Measurements from ENCODE around the gene ESYT3. TPM values are rescaled to one million over a fixed set of nuclear protein-coding genes. Genes with fewer than 3 reads are reported as not detected.
A peak's percentile ranks its signal among the peaks of the same experiment; 100 is the strongest.

ESYT3 gene
- total RNA-seq, 1 experiment from 2014 or later = 7.6 TPM

DNA sequence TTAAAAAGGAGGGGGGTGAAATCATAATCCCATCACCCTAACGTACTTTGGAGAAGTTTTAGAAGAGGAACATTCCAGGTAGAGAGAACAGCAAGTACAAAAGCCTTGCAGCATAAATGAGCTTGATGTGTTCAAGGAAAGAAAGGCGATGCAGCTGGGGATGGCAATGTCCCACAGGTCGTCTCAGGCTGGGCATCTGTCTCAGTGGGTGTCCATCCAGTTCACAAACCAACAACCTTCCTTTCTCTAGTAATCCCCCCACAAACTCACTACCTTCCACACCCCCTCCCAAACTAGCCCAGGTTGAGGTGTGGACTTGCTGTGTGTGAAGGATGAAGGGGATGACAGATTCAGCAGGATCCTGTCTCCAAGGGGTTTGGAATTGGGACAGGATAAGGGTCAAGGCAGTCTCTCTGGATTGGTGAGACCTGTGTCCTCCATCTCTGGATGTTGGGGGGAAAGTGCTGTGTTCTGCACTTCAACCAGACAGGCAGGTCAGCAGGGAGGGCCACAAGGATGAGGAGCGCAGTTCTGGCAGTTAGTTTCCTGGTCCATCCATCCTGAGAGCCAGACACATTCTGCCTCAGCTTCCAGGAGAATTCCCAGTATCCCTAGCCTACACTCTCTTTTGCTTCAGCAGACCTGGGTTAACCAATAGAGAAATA lies 1.7 kb upstream of the ESYT3 start:
- no peaks in the 10 kb centered on the region; the same call in 1 of the 2 replicates for H3K36me3 ChIP-seq (ENCODE audit: control insufficient read depth, insufficient read depth, low read length)
- no peak for DNase-seq
- H3K4me3 Mint-ChIP-seq (ENCODE audit: unreplicated experiment) = no peak overlapping the region
- H3K9me3 Mint-ChIP-seq (ENCODE audit: unreplicated experiment) = no peaks in the 10 kb centered on the region
- no peaks in the 10 kb centered on the region for H3K27me3 Mint-ChIP-seq (ENCODE audit: insufficient read depth, unreplicated experiment)
- ChIA-PET POLR2A (no interaction called here), CTCF (no interaction called here)
- intact Hi-C loops (cut with micrococcal nuclease; ENCODE audit: unreplicated experiment) = no loop called here
- TF ChIP-seq, protein P1, sequence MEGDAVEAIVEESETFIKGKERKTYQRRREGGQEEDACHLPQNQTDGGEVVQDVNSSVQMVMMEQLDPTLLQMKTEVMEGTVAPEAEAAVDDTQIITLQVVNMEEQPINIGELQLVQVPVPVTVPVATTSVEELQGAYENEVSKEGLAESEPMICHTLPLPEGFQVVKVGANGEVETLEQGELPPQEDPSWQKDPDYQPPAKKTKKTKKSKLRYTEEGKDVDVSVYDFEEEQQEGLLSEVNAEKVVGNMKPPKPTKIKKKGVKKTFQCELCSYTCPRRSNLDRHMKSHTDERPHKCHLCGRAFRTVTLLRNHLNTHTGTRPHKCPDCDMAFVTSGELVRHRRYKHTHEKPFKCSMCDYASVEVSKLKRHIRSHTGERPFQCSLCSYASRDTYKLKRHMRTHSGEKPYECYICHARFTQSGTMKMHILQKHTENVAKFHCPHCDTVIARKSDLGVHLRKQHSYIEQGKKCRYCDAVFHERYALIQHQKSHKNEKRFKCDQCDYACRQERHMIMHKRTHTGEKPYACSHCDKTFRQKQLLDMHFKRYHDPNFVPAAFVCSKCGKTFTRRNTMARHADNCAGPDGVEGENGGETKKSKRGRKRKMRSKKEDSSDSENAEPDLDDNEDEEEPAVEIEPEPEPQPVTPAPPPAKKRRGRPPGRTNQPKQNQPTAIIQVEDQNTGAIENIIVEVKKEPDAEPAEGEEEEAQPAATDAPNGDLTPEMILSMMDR (IDR thresholded peaks at IDR 0.05; ENCODE audit: insufficient read depth in 1 of 2, low read depth in 1 of 2, low read length in 1 of 2, severe bottlenecking in 1 of 2, unreplicated experiment in 1 of 2) = no peak
- no TSS peak for BruUV-seq (replicated peaks)
- peaks cover 12% of the 10 kb centered on the region for H3K4me1 ChIP-seq
- H3K27ac Mint-ChIP-seq (ENCODE audit: unreplicated experiment) = no peak overlapping the region
- H3K36me3 Mint-ChIP-seq (ENCODE audit: insufficient read depth, unreplicated experiment) = no peaks in the 10 kb centered on the region
- H3K4me1 Mint-ChIP-seq (ENCODE audit: low read depth, unreplicated experiment) = peaks cover 7% of the 10 kb centered on the region
- no peaks in the 10 kb centered on the region for H3K9me3 ChIP-seq
- H3K4me3 ChIP-seq (ENCODE audit: low read depth, low read length) = no peak overlapping the region
- H3K27me3 ChIP-seq (replicated peaks; ENCODE audit: control insufficient read depth, insufficient read depth, low read length) = no peaks in the 10 kb centered on the region

GRCh38 chr3:138433892-138434275 lies 532 bp upstream of the ESYT3 start:
- no peaks in the 10 kb centered on the region for H3K27me3 Mint-ChIP-seq (ENCODE audit: insufficient read depth, unreplicated experiment)
- peak overlapping the region; percentile 80 for H3K4me3 Mint-ChIP-seq (ENCODE audit: unreplicated experiment)
- Histone ChIP-seq H3K4me1 (peaks cover 12% of the 10 kb centered on the region), H3K27me3 (replicated peaks; ENCODE audit: control insufficient read depth, insufficient read depth, low read length) (no peaks in the 10 kb centered on the region), H3K4me3 (ENCODE audit: low read depth, low read length) (peak overlapping the region; percentile 78), H3K36me3 (ENCODE audit: control insufficient read depth, insufficient read depth, low read length) (no peaks in the 10 kb centered on the region; the same call in 1 of the 2 replicates), H3K9me3 (no peaks in the 10 kb centered on the region)
- CTCF ChIA-PET = interaction anchor here (0.7 to 1.8 kb wide), 7 partner anchors 10 to 482 kb away, joined by 3 to 14 read pairs (median 5); partner anchors contain the start of gene NME9
- POLR2A ChIA-PET = interaction anchor here (0.6 to 0.9 kb wide), 2 partner anchors 161 to 220 kb away, joined by 3 to 4 read pairs; partner anchors contain the start of gene CEP70
- DNase-seq = no peak
- no peaks in the 10 kb centered on the region for H3K36me3 Mint-ChIP-seq (ENCODE audit: insufficient read depth, unreplicated experiment)
- peak overlapping the region; percentile 42 for H3K27ac Mint-ChIP-seq (ENCODE audit: unreplicated experiment)
- no TSS peak for BruUV-seq (replicated peaks)
- TF ChIP-seq, protein P1 (IDR thresholded peaks at IDR 0.05; ENCODE audit: insufficient read depth in 1 of 2, low read depth in 1 of 2, low read length in 1 of 2, severe bottlenecking in 1 of 2, unreplicated experiment in 1 of 2) = no peak
- peaks cover 7% of the 10 kb centered on the region for H3K4me1 Mint-ChIP-seq (ENCODE audit: low read depth, unreplicated experiment)
- H3K9me3 Mint-ChIP-seq (ENCODE audit: unreplicated experiment) = no peaks in the 10 kb centered on the region
- intact Hi-C loops (cut with micrococcal nuclease; ENCODE audit: unreplicated experiment) = loop anchor here (2.0 kb wide), 2 partner anchors 17 to 35 kb away; no protein-coding TSS in a partner anchor

- CTCF ChIA-PET = interaction anchor here (0.6 to 1.8 kb wide), 10 partner anchors 8 to 488 kb away, joined by 3 to 14 read pairs (median 4); partner anchors contain the start of genes CEP70, MRAS and NME9
- intact Hi-C loops (cut with micrococcal nuclease; ENCODE audit: unreplicated experiment) = loop anchor here (2.0 kb wide), 2 partner anchors 18 to 36 kb away; no protein-coding TSS in a partner anchor
- H3K4me3 ChIP-seq (ENCODE audit: low read depth, low read length) = peak overlapping the region; percentile 78
- no TSS peak for BruUV-seq (replicated peaks)
- H3K27ac Mint-ChIP-seq (ENCODE audit: unreplicated experiment) = no peak overlapping the region
- H3K36me3 Mint-ChIP-seq (ENCODE audit: insufficient read depth, unreplicated experiment) = no peaks in the 10 kb centered on the region
- TF ChIP-seq, protein P1 (IDR thresholded peaks at IDR 0.05; ENCODE audit: insufficient read depth in 1 of 2, low read depth in 1 of 2, low read length in 1 of 2, severe bottlenecking in 1 of 2, unreplicated experiment in 1 of 2) = no peak
- H3K4me1 Mint-ChIP-seq (ENCODE audit: low read depth, unreplicated experiment) = peaks cover 7% of the 10 kb centered on the region
- H3K9me3 Mint-ChIP-seq (ENCODE audit: unreplicated experiment) = no peaks in the 10 kb centered on the region
- no peaks in the 10 kb centered on the region for H3K27me3 ChIP-seq (replicated peaks; ENCODE audit: control insufficient read depth, insufficient read depth, low read length)
- no peaks in the 10 kb centered on the region; the same call in 1 of the 2 replicates for H3K36me3 ChIP-seq (ENCODE audit: control insufficient read depth, insufficient read depth, low read length)
- DNase-seq = peak; percentile 47 to 56
- H3K4me3 Mint-ChIP-seq (ENCODE audit: unreplicated experiment) = peak overlapping the region; percentile 80
- POLR2A ChIA-PET = interaction anchor here (0.5 to 0.9 kb wide), 7 partner anchors 16 to 1480 kb away, joined by 3 to 5 read pairs (median 3); partner anchors contain the start of genes ARMC8 and CEP70
- H3K27me3 Mint-ChIP-seq (ENCODE audit: insufficient read depth, unreplicated experiment) = no peaks in the 10 kb centered on the region
- no peaks in the 10 kb centered on the region for H3K9me3 ChIP-seq
- H3K4me1 ChIP-seq = peaks cover 12% of the 10 kb centered on the region
These were observed 708 bp downstream of the ESYT3 start for GRCh38 chr3:138434875-138435772.
